HG02623 (cell line): ENCODE data around the gene MRPL53.
A peak's percentile ranks its signal among the peaks of the same experiment; 100 is the strongest.

Source experiments
- ATAC-seq: cut with Tn5 transposase; IDR thresholded peaks from one replicate; pipeline ENCODE4 v1.9.1; 2021; ENCODE audit warnings: moderate library complexity; ENCODE audit not compliant: unreplicated experiment

MRPL53 gene

DNA sequence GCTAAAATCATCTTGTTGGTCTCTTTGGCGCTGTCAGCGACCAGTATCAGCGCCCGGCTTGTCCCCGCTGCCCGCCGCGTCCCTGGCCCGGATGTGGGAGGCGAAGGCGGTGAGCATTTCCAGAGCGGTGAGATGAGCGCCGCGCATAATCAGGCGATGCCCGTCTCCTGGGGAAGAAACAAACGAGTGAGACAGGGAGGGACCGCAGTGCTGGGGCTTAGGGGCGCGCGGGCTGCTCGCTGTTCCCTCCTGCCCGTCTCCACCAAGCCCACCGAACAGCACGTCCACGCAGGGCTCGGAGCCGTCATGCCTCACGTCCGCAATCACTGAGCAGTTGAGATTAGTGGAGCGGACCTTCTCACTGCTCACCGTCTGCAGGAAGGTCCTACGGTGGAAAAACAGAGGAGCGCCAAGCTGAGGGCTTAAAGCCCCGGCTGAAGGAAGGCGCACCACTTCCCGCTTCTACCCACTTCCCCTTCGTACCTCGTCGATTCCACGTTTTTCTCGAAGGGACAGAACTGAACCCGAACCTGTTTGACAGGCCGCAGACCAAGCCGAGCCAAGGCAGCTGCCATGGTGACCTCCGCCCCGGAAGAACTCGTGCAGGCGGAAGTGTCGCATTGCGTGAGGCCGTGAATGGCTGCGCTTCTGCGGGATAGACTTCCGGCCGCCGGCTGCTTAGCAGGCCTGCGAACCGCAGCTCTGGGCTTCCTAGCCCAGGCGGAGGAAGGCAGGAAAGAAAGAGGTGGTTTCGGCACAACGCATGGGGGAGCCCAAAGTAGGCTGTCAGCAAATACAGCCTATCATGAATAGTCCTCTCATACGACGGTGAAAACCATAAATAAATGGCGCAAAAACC, at the start of gene MRPL53:
Gene MRPL53 (minus strand): TSS at position 595 of the 859 bp plus-strand sequence. CDS start 20 bp downstream, at position 575.
- peak; percentile 80 for ATAC-seq

DNA sequence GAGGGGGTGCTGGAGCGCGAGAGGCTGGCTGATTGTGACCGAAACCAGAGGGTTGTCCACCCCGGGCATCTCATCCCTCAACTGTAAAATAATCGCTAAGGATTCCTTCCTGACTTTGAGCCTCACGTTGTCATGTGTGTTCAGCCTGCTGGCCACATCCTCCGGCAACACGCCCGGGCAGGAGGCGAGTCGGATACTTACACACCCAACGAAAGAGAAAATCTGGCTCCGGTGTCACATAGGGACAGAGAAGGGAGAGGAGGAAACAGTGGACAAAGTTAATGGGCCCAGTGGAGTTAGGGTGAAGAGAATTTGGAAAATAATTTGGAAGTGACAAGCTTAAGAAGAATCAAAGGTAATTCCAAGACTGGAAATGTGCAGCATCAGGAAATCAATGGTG, 44.2 kb upstream of the MRPL53 start:
- no peak for ATAC-seq

DNA sequence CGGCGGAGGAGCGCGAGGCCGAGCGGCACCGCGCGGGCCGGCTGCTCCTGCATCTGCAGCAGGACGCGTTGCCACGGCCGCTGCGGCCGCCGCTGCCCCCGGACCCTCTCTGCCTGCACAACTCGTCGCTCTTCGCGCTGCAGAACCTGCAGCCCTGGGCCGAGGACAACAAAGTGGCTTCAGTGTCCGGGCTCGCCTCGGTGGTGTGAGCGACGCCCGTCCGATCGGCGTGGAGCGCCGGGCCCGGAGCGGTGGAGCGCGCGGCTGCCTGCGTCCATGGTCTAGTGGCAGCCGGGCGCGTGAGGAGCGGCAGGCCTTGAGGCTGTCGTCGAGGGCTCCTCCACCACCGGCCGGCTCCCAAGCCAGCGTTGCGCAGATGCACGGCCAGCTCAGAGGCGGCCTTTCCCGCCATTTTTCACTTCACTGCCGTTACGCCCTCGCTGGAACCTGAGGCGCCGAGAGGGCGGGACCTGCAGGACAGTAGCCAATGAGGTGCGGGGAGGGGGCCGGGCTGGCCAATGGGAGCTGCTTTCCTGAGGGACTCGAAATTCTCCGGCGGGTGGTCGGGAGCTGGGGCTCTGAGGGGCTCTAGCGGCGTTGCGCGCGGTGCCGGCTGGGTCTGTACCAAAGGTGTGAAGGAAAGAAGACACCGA, 43.6 kb upstream of the MRPL53 start:
- ATAC-seq, result no peak

DNA sequence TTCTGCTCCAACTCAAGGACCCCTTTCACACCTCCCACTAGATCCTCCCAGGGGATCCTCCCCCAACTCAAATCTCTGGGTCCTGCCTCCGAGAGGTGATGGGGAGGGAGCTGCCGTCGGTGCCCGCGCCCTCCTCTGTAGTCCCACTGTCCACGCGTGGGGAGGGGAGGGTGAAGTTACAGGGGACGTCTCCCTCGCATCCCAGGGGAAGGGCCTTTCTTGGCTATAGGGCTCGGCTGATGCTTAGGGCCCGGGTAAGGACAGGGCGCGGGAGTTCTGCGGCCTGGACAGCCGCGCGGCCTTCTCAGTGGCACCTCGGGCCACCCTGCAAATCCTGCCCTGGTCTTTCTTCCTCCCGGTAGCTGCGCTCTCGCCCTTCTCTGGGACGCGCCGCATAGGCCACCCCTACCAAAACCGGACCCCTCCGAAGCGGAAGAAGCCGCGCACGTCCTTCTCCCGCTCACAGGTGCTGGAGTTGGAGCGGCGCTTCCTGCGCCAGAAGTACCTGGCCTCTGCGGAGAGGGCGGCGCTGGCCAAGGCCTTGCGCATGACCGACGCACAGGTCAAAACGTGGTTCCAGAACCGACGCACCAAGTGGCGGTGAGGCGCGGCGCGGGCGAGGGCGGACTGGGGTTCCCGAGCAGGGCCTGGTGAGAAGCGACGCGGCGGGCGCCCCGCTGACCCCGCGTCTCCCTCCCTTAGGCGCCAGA, 42.9 kb upstream of the MRPL53 start:
- no peak for ATAC-seq

DNA sequence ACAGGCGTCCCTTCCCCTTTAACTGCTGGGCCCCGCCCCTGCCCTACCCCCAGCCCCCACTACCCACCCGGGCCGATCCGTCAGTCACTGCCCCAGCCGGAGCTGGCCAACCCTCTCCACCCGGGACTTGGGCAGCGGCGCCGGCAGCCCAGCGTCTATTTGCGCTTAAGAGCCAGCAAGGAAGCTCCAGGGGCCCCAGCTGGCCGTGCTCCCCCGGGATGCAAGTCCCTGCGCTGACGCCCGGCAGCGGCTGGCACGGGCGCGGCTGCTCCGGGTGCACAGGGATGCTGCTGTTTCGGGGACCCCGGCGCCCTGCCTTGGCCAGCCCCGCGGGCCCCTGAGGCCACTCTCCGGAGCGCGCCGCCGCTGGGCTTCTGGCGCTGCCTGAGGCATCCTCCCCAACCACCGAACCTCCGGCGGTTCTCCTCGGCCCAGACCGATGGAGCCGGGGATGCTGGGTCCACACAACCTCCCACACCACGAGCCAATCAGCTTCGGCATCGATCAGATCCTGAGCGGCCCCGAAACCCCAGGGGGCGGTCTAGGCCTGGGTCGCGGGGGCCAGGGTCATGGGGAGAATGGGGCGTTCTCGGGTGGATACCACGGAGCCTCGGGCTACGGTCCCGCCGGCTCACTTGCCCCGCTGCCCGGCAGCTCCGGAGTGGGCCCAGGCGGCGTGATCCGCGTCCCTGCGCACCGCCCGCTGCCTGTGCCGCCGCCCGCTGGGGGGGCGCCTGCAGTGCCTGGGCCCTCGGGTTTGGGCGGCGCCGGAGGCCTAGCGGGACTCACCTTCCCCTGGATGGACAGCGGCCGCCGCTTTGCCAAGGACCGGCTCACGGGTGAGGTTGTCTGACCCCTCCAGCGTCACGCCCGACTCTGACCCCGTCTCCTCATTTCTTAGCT, 42.1 kb upstream of the MRPL53 start, which contains the start of gene TLX2:
Gene TLX2 (plus strand): TSS at position 83 of the 903 bp plus-strand sequence. CDS start 357 bp downstream, at position 440.
- ATAC-seq, result no peak

DNA sequence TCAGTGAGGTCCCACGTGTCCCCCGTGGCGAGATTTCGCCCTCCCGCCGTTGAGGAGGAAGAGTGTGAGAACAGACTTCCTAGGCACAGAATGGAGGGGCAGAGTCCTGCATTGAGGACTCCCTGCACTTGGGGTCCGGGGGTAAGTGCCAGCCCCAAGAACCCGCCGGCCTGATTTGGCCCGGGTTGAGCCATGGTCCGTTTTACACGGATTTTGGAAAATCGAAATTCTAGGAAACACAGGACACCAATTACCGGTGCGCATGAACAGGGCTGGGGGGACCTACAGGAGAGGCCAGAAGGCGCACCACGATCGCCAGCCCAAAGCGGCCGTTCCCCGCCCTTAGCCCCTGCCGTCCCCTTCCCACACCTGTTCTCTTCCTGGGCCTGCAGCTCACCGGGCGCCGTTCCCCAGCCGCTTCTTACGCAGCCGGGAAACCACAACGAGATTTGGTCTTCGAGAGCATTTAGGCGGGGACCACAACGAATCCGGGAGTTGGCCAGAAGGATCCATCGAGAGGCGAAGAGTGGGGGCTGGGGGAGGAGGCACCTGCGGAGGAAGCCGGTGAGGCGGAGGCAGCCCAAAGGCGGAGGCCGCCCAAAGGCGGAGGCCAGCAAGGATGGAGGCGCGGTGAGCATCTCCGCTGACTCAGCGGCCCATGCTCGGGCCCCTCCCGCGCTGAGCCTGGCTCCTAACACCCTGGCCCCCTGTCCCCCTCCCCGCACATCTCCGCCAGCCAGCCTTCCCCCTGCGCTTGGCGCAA, 41.3 kb upstream of the MRPL53 start:
- no peak for ATAC-seq

DNA sequence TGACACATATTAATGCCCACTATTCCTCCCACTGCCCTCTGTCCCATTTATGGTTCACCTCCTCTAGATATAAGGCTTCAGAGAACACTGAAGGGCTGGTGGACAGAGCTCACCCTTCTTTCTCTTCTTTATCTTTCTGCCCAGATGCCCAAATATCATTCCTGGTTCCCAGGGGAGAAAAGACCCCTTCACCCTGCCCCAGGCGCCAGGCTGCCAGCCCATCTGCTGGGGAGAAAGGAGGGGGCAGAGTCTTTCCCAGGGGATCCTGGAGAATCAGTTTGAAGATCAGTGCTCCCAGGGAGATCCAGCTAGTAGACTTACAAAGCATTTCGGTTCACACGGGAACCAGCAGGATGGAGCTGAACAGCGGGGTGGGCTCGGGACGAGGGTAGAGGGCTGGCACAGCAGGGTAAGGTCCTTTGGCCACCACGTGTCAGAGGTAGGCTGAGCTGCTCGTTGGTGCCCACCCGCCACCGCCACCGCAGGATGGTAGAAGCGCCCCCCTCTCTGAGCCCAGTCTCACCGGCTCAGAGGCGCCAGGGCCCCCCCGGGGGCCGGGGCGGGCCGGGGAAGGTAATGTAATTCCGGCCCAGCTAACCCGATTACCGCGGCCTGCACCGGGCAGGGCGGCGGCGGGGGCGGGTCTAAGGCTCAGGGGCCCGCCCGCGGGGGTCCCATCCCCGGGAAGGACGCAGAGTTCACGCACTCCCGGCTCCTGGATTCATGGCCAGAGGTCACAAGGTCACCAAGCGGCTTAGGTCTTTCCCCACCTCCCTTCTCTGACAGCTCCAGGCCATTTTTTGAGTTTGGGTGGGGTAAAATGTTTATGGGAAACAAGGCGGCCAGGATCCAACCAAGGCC, 40.5 kb upstream of the MRPL53 start:
- no peak for ATAC-seq

DNA sequence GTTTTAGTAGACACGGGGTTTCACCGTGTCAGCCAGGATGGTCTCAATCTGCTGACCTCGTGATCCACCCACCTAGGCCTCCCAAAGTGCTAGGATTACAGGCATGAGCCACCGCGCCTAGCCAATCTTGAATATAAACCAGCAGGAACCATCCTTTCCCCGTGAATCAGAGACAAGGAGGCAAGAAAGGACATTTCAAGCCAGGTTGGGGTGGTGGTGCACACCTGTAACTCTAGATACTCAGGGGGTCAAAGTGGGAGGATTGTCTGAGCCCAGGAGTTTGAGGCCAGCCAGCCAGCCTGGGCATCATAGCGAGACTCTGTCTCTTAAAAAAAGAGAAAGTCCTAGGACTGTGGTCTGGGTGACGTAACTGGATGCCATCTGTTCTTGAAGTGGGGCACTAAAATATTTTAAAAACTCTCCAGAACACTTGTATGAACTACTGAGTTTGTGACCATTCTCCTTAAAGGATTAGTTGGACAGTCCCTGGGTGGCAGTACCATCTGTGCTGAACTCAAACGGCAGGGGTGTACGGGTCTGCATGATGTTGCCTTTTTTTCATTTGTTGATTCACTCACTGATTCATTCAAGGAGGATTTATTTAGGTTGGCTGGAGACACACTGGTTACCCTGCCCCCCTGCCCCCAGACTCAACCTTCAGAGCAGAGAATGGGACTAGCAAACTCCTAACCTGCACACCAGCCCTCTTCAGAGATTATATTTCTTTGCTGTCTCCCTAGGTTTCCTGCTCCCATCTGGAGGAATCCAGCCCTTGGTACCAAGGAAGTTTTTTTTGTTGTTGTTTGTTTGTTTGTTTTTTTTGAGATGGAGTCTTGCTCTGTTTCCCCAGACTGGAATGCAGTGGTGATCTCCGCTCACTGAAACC, 38.9 kb upstream of the MRPL53 start:
- ATAC-seq, result no peak

DNA sequence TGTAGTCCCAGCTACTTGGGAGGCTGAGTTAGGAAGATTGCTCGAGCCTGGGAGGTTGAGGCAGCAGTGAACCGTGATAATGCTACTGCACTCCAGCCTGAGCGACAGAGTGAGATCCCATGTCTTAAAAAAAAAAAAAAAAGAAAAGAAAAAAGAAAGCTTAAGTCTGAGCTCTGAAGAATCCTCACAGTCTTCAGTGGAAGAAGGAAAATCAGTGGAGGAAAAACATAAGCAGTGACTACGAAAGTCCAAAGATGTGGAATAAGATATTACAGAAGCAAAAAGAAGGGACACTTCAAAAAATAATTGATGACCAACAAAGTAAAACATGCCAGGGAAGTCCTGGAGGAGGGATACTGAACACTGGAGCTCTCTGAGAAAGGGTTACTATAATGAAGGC, 37.8 kb upstream of the MRPL53 start:
- no peak for ATAC-seq

DNA sequence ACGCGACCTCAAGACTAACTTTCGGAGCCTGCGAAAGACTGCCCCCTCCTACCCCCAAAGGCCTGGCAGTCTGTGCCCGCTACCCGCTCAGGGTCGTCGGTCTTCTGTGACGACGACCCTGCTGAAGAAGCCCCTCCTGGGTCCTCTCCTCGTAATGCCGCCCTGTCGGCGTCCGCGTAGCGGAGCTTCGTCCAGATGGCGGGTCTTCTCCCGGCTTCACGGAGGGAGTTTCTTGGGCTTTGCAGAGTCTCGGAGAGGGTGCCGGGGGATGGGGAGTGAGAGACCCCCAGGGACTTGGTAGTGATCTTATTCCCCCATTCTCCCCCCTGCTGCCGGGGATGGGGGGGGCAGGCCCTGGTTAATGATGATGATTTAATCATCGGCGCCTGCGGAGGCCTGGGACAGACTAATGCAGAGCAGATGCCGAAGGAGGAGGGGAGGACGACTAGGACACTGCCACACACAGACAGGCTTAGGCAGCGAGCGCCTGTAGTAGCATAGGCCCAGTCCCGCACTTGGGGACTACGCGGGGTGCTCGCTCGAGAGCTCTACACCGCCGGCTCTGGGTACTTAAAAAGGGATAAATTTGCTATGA, 35.5 kb upstream of the MRPL53 start:
- no peak for ATAC-seq

DNA sequence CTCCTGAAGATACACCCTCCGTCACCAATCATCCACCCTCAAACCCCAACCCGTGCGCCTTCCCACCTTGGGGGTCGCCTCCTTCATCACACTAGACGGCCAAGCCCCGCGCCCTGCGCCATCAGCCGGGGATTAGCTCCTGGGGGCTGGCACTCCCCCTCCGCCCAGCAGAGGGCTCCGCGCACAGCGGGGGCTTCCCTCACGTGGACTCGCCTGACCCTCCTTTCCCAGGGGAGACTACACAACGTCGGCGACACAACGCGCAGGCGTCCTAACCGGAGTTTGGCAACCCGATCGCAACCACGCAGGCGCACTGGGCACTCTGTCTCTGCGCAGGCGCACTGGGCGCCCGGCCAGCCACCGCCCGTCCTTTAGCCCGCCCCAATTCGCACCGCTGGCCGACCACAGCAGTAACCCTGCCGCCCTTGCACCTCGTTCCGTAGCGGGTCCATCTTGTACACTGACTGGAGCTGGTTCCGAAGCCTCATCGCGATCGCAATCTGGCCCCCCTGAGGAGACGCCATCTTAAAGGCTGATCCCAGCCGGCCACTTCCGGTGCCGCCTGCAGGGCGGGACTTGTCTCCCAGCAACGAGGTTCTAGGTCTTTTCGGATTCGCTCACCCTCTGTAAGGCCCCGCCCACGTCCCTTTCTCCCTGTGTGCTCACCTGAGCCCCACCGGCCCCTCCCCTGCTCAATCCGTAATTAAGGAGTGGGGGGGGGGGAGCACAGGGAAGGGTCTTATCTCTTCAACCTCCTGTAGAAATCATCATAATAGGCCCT, 34.9 kb upstream of the MRPL53 start, which contains the start of gene PCGF1:
Gene PCGF1 (minus strand): TSS at position 551 of the 781 bp plus-strand sequence. CDS start 27 bp downstream, at position 524.
- ATAC-seq, result peak; percentile 83

DNA sequence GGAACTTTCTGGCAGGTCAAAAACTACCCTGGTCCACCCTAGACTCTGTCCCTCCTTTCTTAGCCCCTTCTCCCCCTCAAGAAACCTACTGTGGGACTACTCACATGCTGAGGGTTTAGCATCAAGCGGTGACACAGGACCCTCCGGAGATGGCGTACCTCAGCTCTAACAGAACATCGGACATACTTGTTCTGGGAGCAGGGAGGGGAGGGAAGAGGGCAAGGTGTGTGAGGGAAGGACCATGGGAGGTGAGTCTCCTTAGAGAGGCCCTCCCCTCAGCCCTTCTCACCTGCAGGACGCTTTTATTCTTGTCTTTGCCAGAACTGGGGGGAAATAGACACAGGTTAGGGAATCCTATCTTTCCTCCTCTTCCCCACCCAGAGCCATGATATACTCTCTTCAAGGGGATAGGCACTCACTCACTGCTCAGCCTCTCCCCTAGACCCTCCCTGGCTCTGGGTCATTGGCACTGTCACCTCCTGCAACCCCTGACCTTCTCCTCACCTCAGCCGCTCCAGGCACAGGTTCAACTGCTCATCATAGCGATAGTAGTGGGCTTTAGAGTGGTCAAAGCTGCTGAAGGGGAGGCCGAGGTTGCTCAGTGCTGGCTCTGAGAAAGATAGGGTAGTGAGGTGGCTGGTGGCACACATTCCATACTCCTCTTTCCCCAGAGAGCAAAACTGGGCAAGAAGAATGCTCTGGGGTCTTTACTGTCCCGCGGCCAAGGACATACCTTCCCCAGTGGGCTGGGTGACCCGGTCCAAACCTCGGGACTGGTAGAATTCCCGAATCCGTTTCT, 33.2 kb upstream of the MRPL53 start:
- ATAC-seq, result no peak

DNA sequence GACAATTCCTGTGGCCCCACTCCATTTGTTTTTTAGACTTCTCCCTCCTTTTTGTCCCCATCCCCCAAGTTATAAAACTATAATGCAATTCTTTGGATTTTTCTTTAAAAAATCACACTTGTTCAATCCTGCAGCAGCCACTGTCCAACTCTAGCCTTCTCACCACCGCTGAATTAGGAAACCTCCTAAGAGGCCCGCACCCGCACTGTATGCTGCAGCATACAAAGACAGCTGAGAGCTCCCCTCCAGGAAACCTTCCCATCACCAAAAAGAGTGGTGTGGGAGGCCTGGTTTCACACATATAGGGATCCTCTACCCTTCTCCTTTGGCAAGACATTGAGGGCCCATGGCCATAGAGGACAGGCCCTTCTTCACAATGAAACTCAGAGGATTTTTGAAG, 32.1 kb upstream of the MRPL53 start:
- no peak for ATAC-seq

DNA sequence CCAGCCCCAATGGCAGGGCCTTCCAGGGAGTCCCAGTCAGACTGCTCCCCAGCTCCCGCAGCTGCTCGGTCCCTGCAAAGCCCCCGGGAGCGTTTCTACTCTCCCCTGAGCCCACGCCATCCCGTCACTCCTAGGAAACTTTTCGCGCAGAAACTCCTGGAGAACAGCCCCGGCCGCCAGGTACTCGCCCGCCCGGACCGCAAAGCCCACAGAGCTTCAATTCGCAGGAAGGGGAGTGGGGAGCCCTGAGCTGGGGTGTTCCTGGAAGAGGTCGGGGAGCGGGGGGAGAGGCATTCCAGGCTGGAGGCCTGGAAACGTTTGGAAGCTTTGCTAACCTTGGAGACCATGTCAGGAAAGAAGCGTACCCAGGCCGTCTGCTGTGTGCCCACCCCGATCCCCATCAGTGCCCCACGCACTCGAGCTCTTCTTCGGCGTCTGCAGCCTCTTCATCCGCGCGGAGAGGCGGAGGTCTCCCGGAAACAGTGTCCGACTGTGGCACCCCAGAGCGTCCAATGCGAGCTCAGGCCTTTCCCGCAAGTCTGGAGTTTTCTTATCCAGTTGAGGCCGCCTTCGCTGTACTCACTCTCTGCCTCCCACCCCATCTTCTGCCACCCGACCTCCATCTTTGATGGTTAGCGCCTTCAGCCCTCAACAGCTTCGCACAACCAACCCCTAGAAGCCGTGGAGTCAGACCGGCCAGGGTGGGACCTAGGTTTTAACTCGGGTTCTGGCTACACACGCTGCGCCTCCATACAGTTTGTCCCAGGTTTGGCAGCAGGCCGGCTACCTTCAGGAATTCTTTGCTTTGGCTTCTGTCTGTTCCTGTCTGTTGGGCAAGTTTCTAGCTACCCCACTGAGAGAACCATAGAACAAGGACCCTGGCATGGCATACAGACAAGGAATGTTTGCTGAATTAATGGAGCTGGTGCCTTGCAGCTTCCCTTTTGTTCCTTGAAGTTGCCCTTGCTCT, 31.3 kb upstream of the MRPL53 start:
- ATAC-seq, result no peak
